ENCODE measurements around the gene C10orf71.

C10orf71 gene

GRCh38 chr10:49292565-49293207 is 6.3 kb upstream of the C10orf71 start:
- no peak for DNase-seq (ENCODE audit: low read depth in 2 of 2)

DNA sequence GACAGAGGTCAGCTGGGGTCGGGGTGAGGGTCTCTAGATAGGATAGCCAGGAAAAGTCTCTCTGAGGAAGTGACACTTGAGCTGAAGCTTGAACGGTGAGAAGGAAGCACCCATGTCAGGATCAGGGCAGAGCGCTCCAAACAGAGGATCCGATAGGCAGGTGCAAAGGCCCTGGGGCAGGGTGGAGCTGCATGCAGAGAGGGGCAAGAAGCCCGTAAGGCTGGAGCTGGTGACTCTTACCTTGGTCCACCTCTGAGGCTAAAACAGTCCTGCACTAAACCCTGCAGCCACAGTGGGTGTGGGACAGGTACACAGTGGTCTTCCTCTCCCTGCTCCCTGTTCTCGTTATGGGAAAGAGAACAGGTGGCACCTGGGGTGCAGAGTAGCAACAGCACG is 5.8 kb upstream of the C10orf71 start:
- DNase-seq (ENCODE audit: low read depth in 2 of 2) = no peak

- DNase-seq (ENCODE audit: low read depth in 2 of 2) = no peak
Measured at GRCh38 chr10:49294731-49295130, 4.2 kb upstream of the C10orf71 start.

- DNase-seq (ENCODE audit: low read depth in 2 of 2) = no peak
Measured at GRCh38 chr10:49295297-49295696, 3.7 kb upstream of the C10orf71 start.

GRCh38 chr10:49296382-49296781 is 2.6 kb upstream of the C10orf71 start:
- no peak for DNase-seq (ENCODE audit: low read depth in 2 of 2)

DNA sequence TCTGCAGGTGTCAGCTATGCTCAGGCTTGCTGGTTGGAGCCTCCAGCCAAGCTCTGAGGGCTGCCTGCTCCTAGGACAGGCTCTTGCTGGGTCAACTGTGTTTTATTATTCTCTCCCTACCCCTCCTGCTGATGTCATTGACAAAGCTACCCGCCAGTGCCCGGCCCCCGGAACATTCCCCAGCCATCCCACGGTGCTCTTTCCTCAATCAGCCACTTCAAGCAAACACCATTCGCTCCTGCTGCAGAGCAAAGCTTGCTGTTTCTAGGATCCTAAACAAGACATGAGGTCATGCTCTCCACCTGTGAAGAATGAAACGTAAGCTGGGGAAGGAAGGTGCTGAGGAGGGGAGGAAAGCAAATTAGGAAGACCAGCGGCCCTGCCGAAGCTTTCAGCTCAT is 2.1 kb upstream of the C10orf71 start:
- DNase-seq (ENCODE audit: low read depth in 2 of 2) = no peak

DNA sequence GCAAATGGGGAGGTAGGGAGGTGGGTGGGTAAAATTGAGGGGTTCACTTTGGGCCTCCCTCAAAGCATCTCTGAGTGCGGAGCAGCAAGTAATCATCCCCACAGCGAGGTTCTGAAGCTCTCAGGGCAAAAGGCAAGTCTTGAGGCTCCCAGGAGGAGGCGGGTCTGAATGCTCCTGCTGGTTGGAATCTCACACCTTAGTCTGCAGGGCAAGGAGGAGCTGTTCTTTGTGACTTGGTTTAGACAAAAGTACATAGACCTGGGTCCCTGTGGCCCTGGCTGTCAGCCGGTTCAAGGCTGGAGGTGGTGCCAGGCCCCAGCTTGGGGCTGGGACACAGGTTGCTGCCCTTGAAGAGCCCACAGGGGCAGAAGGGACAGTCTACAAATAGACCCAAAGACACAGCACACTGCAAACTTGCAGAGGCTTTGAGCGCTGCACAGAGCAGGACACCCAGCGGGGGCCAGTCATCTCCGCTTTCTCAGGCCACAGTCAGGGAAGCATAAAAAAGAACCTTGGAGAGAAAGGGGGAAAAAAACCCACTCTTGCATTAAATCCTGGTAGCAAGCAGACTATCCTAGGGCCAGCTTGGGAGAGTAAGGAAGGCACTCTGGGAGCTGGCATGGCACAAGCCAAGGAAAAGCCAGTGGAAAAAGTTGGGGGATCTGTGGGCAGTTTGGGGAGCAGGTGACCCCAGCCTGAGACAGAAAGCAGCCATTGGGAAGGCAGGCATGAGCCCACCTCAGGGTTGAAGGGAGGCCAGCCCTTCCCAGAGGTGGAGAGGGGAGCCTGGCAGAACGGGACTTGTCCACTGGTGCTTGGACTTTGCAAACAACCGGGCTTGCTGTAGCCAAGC is 926 bp upstream of the C10orf71 start:
- DNase-seq (ENCODE audit: low read depth in 2 of 2) = no peak

DNA sequence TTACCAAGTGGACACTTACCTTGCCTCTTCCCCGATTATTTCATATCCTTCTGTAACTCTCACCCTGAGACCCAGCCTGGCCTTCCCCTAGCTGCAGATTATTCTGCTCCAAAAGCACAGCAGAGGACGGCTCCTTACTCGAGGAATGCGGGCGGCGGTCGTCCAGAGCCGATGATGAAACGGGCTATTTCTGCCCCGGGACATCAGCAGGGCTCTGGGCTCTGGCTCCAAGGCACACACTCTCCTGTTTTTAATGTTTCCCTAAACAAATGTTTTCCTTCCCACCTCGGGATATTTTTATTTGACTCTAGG is 343 bp upstream of the C10orf71 start:
- no peak for DNase-seq (ENCODE audit: low read depth in 2 of 2)

GRCh38 chr10:49299816-49300139 is 808 bp downstream of the C10orf71 start:
- no peak for DNase-seq (ENCODE audit: low read depth in 2 of 2)

GRCh38 chr10:49300140-49300974 is 1.4 kb downstream of the C10orf71 start:
- DNase-seq (ENCODE audit: low read depth in 2 of 2) = no peak

GRCh38 chr10:49301302-49301701 is 2.3 kb downstream of the C10orf71 start:
- no peak for DNase-seq (ENCODE audit: low read depth in 2 of 2)

- DNase-seq (ENCODE audit: low read depth in 2 of 2) = no peak
Measured at GRCh38 chr10:49302088-49302487, 3.1 kb downstream of the C10orf71 start.

DNA sequence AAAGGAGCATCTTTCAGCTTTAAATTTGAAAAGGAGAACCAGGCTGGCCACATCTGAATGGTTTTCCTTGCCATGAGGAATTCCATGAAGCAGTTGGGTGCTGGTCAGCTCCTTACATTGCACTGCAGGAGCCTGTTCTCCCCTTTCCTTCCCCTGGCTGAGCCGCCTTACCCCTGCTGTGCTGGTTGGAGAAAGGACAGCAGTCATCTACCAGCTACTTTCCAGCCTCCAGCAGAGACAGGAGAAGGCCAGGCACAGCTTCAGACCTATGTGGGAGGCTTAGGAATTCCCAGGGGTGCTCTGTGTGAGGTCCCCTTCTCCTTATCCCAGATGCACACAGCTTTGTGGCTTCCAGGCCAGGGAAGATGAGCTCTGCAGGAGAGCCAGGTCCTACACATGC is 4.7 kb downstream of the C10orf71 start:
- no peak for DNase-seq (ENCODE audit: low read depth in 2 of 2)

GRCh38 chr10:49304137-49304536 is 5.2 kb downstream of the C10orf71 start:
- no peak for DNase-seq (ENCODE audit: low read depth in 2 of 2)

- no peak for DNase-seq (ENCODE audit: low read depth in 2 of 2)
Measured at GRCh38 chr10:49307921-49308320, 9.0 kb downstream of the C10orf71 start.

DNA sequence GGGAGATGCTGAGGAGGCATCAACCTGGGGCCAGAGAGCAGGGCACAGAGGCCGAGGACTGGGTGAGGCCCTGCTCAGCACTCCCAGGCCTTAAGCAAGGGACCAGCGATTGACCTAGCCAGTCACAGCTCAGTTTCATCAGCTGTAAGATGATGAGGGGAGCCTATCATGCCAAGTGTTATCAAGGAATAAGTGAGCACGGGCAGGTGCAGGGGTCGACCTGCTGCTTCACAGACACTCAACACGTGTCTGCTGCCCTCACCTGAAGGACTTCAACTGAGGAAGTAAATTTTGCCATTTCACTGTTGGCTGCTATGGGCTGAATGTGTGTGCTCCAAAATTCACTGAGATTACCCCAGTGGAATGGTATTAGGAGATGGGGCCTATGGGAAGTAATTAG is 9.9 kb downstream of the C10orf71 start:
- no peak for DNase-seq (ENCODE audit: low read depth in 2 of 2)

GRCh38 chr10:49309691-49310411 is 10.9 kb downstream of the C10orf71 start:
- DNase-seq (ENCODE audit: low read depth in 2 of 2) = no peak

- no peak for DNase-seq (ENCODE audit: low read depth in 2 of 2)
Measured at GRCh38 chr10:49310460-49310859, 11.5 kb downstream of the C10orf71 start.

DNA sequence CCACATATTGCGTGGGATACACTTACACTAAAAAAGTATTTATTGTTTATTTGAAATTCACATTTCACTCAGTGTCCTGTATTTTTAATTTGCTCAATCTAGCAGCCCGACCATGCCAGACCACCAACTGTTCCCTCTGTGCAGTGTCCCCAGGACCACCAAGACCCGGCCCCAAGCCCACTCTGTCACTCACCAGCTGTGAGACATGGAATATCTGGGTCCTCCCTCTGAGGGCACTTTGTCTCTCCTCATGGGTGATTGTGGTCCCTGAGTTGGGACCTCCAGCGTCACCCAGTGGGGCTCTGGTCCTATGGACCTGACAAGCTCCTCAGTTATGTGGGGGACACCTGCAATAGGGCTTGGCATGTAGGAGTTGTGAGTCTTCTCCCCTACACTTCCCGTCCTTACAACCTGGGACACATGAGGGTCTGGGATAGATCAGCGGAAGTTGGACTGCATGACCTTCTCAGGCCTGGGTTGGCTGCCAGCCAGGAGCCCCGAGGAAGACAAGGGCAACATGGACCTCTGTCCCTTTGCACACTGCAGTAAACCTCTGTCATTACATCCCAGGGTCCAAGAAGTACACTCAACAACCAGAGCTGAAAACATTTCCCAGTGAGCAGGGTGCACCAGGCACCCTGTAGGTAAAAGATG is 12.1 kb downstream of the C10orf71 start:
- no peak for DNase-seq (ENCODE audit: low read depth in 2 of 2)

GRCh38 chr10:49311555-49312236 is 12.7 kb downstream of the C10orf71 start:
- DNase-seq (ENCODE audit: low read depth in 2 of 2) = no peak

DNA sequence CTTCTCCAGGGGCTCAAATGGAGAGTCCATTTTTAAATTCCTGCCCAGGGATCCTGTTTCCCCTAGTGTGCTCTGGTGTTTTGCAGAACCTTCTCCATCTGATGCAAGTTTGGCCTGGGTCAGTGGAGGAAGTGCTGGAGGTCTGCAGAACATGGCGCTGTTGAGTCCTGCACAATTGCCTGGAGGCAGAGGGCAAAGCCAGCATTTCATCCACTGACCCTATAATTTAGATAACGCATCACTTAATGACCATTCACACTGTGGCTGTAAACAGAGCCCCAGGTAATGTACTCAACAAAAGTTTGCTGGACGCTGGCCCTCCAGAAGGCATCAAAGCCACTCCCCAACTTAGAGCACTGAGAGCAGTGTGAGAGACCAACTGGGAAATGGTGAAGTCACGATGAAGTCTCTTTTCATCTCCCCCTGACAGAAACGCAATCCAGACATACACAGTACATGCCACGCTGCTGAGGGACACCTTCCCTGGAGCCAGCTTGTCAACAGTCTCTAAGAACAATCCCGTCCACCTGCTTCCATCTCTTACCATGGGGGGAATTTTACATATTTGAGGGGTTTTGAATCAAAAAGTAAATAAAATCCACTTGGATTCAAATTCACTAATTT is 13.4 kb downstream of the C10orf71 start:
- no peak for DNase-seq (ENCODE audit: low read depth in 2 of 2)
